ENCODE measurements around the gene COX4I2.

DNA sequence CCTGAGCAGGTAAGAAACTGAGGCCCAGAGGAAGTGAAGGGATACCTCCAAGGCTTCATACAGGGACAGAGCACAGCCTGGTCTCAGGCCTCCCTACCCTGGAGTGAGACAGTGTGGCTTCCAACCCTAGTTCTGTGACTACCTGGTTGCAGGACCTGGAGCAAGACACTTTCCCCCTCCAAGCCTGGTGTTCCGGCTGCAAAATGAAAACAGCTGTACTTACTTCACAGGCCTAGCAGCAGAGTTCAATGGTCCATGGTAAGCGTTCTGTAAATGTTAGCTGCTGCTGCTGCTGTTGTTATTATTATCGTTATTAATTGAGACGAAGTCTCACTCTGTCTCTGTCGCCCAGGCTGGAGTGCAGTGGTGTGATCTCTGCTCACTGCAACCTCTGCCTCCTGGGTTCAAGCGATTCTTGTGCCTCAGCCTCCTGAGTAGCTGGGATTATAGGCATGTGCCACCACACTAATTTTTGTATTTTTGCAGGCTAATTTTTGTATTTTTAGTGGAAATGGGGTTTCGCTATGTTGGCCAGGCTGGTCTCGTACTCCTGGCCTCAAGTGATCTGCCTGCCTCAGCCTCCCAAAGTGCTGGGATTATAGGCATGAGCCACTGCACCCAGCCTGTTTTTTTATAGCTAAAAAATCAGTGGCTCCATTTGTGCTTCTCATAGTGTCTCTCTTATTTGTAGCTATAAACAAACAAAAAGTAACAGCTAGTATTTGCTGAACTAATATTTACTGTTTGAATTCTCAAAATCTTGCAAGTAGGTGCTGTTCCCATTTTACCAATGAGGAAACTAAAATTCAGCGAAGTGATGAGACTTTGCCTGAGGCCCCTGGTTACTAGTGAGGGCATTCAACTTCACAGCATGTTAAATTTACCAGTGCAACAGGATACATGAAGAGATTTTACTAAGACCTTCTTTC lies 41.9 kb downstream of the COX4I2 start:
- TF ChIP-seq EZH2phosphoT487 (IDR thresholded peaks at IDR 0.05; ENCODE audit: insufficient read depth, low read depth) = no peak
- no peak for TF ChIP-seq EZH2 (IDR thresholded peaks at IDR 0.05; ENCODE audit: insufficient read depth, poor library complexity, severe bottlenecking)

Data from GM23248 (cell line).